WTC11 (cell line): ENCODE measurements around the gene COMMD7. TPM values are rescaled to one million over a fixed set of nuclear protein-coding genes. Genes with fewer than 3 reads are reported as not detected.

ENCODE experiments used
- ATAC-seq: fragments of 200-7000 bp; cut with Tn5 transposase; 2 replicates; pipeline ENCODE4 v1.10.0; 2021; ENCODE audit warnings: mild to moderate bottlenecking, moderate library complexity
- CTCF ChIA-PET: fragments of 300-600 bp; sonication (Branson Sonifier 250); formaldehyde crosslinking; loops from one replicate; lab custom pipeline; 2021; ENCODE audit warnings: antibody characterized with exemption; lab: Charles Lee
- POLR2A ChIA-PET: fragments of 350-600 bp; sonication (Branson Sonifier 250); formaldehyde crosslinking; loops from one replicate; lab custom pipeline; 2021; ENCODE audit warnings: antibody characterized with exemption; lab: Charles Lee
- DNase-seq: peaks from one replicate; pipeline ENCODE4 v3.0.0; 2021; ENCODE audit warnings: low spot score
- H3K27ac Mint-ChIP-seq: 2 replicates; pipeline ENCODE4 v1.8.0; 2021; ENCODE audit warnings: mixed read lengths
- H3K27me3 Mint-ChIP-seq: 2 replicates; pipeline ENCODE4 v1.8.0; 2021; ENCODE audit warnings: low read depth, mild to moderate bottlenecking, moderate library complexity, mixed read lengths
- H3K36me3 Mint-ChIP-seq: 2 replicates; pipeline ENCODE4 v1.8.0; 2021; ENCODE audit warnings: mixed read lengths
- H3K4me1 Mint-ChIP-seq: 2 replicates; pipeline ENCODE4 v1.8.0; 2022; ENCODE audit warnings: mixed read lengths
- H3K4me3 Mint-ChIP-seq: 2 replicates; pipeline ENCODE4 v1.8.0; 2021; ENCODE audit warnings: mild to moderate bottlenecking, moderate library complexity, mixed read lengths
- H3K9me3 Mint-ChIP-seq: 2 replicates; pipeline ENCODE4 v1.8.0; 2021; ENCODE audit warnings: mixed read lengths
- AR ChIP-seq: fragments of 250-450 bp; sonication (Bioruptor Pico); IDR thresholded peaks from 2 replicates; pipeline ENCODE4 v1.9.0; 2021; ENCODE audit warnings: mild to moderate bottlenecking
- ATF3 ChIP-seq: sonication (generic); formaldehyde crosslinking; conservative IDR thresholded peaks from 2 replicates; pipeline ENCODE4 v1.8.1; 2022; ENCODE audit warnings: mild to moderate bottlenecking, missing genetic modification reagents
- CBFB ChIP-seq: sonication (generic); formaldehyde crosslinking; IDR thresholded peaks from 2 replicates; pipeline ENCODE4 v1.8.1; 2022; ENCODE audit warnings: mild to moderate bottlenecking, low read depth, missing genetic modification reagents
- E2F5 ChIP-seq: sonication (generic); formaldehyde crosslinking; IDR thresholded peaks from 2 replicates; pipeline ENCODE4 v1.8.1; 2022; ENCODE audit warnings: mild to moderate bottlenecking, moderate library complexity, missing genetic modification reagents
- FOXP4 ChIP-seq: sonication (generic); formaldehyde crosslinking; IDR thresholded peaks from 2 replicates; pipeline ENCODE4 v1.8.0; 2022; ENCODE audit warnings: mild to moderate bottlenecking, missing genetic modification reagents
- HMGA2 ChIP-seq: fragments of 250-450 bp; sonication (Bioruptor Pico); IDR thresholded peaks from 2 replicates; pipeline ENCODE4 v1.4.0; 2021; ENCODE audit warnings: mild to moderate bottlenecking, moderate library complexity
- JAZF1 ChIP-seq: fragments of 250-450 bp; sonication (Bioruptor Pico); IDR thresholded peaks from 2 replicates; pipeline ENCODE4 v1.9.0; 2021; ENCODE audit warnings: moderate library complexity, mild to moderate bottlenecking, inconsistent platforms
- KAT7 ChIP-seq: sonication (generic); formaldehyde crosslinking; IDR thresholded peaks from 2 replicates; pipeline ENCODE4 v1.8.1; 2023; ENCODE audit warnings: missing genetic modification reagents, mild to moderate bottlenecking, borderline replicate concordance
- NFATC4 ChIP-seq: fragments of 250-450 bp; sonication (Bioruptor Pico); IDR thresholded peaks from 2 replicates; pipeline ENCODE4 v1.9.0; 2021; ENCODE audit warnings: mild to moderate bottlenecking
- ZNF232 ChIP-seq: sonication (generic); formaldehyde crosslinking; IDR thresholded peaks from 2 replicates; pipeline ENCODE4 v1.8.0; 2022; ENCODE audit warnings: mild to moderate bottlenecking, missing genetic modification reagents
- ZNF281 ChIP-seq: sonication (generic); formaldehyde crosslinking; IDR thresholded peaks from 2 replicates; pipeline ENCODE4 v1.8.0; 2023; ENCODE audit warnings: mild to moderate bottlenecking, missing genetic modification reagents
- ZNF425 ChIP-seq: fragments of 250-450 bp; sonication (Bioruptor Pico); conservative IDR thresholded peaks from 2 replicates; pipeline ENCODE4 v1.9.0; 2021; ENCODE audit warnings: mild to moderate bottlenecking
- ZNF532 ChIP-seq: fragments of 250-450 bp; sonication (Bioruptor Pico); IDR thresholded peaks from 2 replicates; pipeline ENCODE4 v1.9.0; 2021; ENCODE audit warnings: mild to moderate bottlenecking, borderline replicate concordance
- ZSCAN18 ChIP-seq: fragments of 250-450 bp; sonication (Bioruptor Pico); IDR thresholded peaks from 2 replicates; pipeline ENCODE4 v2.1.2; 2022; ENCODE audit warnings: mild to moderate bottlenecking, moderate library complexity
- total RNA-seq: library from RNA; stranded (reverse); gene quantifications from 3 replicates; pipeline ENCODE4 v1.2.3, GENCODE V29; 2021

The COMMD7 gene
- total RNA-seq, 1 experiment from 2014 or later = 42.3 TPM

- Mint-ChIP-seq H3K9me3 (no peaks in the 10 kb centered on the region), H3K36me3 (peaks cover 38% of the 10 kb centered on the region), H3K27me3 (no peaks in the 10 kb centered on the region), H3K27ac (peak overlapping the region; percentile 57), H3K4me3 (peak overlapping the region; percentile 91), H3K4me1 (peaks cover 51% of the 10 kb centered on the region)
- ChIA-PET POLR2A (interaction anchor here (1.0 to 2.5 kb wide), 6 partner anchors 11 to 82 kb away, joined by 3 to 23 read pairs (median 4); partner anchors contain the start of gene COMMD7), CTCF (interaction anchor here (1.0 to 8.6 kb wide), 4 partner anchors 10 to 89 kb away, joined by 3 to 121 read pairs (median 14); partner anchors contain the start of gene C20orf203)
- ATAC-seq = no peak
- TF ChIP-seq E2F5 (CRISPR knock-in tag) (no peak), FOXP4 (peak; percentile 49; the same call in 1 of the 2 replicates), JAZF1 (CRISPR knock-in tag) (no peak), ZNF232 (0 out of 2 replicates have a peak, but pooled peaks have one; percentile 43), ZNF425 (CRISPR knock-in tag) (no peak), ZNF281 (no peak), KAT7 (CRISPR knock-in tag) (peak; percentile 72; the same call in 1 of the 2 replicates), ZSCAN18 (CRISPR knock-in tag) (no peak)
- DNase-seq = no peak
Measured at GRCh38 chr20:32762754-32763201, 19.5 kb upstream of the COMMD7 start.

- peak; percentile 98 for DNase-seq
- H3K9me3 Mint-ChIP-seq = no peaks in the 10 kb centered on the region
- ATAC-seq = peak; percentile 77
- H3K27ac Mint-ChIP-seq = peak within 1 kb of the TSS; percentile 73
- peaks cover 45% of the 10 kb centered on the region for H3K4me1 Mint-ChIP-seq
- peaks cover 31% of the 10 kb centered on the region for H3K36me3 Mint-ChIP-seq
- POLR2A ChIA-PET = interaction anchor here (1.2 to 2.5 kb wide), 3 partner anchors 11 to 18 kb away, joined by 3 to 23 read pairs (median 5); partner anchors contain the start of gene COMMD7
- H3K4me3 Mint-ChIP-seq = peak within 1 kb of the TSS; percentile 91
- no peaks in the 10 kb centered on the region for H3K27me3 Mint-ChIP-seq
- CTCF ChIA-PET = interaction anchor here (0.6 to 8.6 kb wide), 3 partner anchors 17 to 89 kb away, joined by 3 to 121 read pairs (median 23); partner anchors contain the start of gene C20orf203
- TF ChIP-seq CBFB = no peak
- no peak for TF ChIP-seq ZNF532 (CRISPR knock-in tag)
- no peak for TF ChIP-seq HMGA2
- TF ChIP-seq AR = no peak
- TF ChIP-seq ATF3 (CRISPR knock-in tag) = no peak
- TF ChIP-seq NFATC4 (CRISPR knock-in tag) = no peak
Measured at GRCh38 chr20:32761831-32762753, 18.8 kb upstream of the COMMD7 start, which contains the start of gene DNMT3B. Gene DNMT3B (plus strand): TSS chr20:32762385. CDS start chr20:32780324, 17,939 bp downstream.
